ENCODE data around the gene TRAF3IP3. TPM values are rescaled to one million over a fixed set of nuclear protein-coding genes. Genes with fewer than 3 reads are reported as not detected.

Gene TRAF3IP3
- polyA plus RNA-seq, 1 donor from 2014 or later: 240 TPM

- Mint-ChIP-seq H3K4me1 (peaks cover 13 to 25% (median 20%) of the 10 kb centered on the region in 3 donors), H3K36me3 (peaks cover 2% of the 10 kb centered on the region), H3K9me3 (peaks cover 0 to 1% (median 0%) of the 10 kb centered on the region in 3 donors), H3K27me3 (no peaks in the 10 kb centered on the region), H3K4me3 (peak overlapping the region; percentile 42 to 82 (median 78)), H3K27ac (peak overlapping the region in 1 of 3 donors; percentile 83)
Observed at GRCh38 chr1:209829716-209830115, 73.9 kb downstream of the TRAF3IP3 start.

- Mint-ChIP-seq H3K4me3 (peak overlapping the region in 1 of 4 donors; percentile 82), H3K4me1 (peaks cover 13 to 25% (median 20%) of the 10 kb centered on the region in 3 donors), H3K36me3 (peaks cover 2% of the 10 kb centered on the region), H3K9me3 (peaks cover 0 to 1% (median 0%) of the 10 kb centered on the region in 3 donors), H3K27ac (no peak overlapping the region), H3K27me3 (no peaks in the 10 kb centered on the region)
Observed at GRCh38 chr1:209830722-209831121, 74.9 kb downstream of the TRAF3IP3 start.

DNA sequence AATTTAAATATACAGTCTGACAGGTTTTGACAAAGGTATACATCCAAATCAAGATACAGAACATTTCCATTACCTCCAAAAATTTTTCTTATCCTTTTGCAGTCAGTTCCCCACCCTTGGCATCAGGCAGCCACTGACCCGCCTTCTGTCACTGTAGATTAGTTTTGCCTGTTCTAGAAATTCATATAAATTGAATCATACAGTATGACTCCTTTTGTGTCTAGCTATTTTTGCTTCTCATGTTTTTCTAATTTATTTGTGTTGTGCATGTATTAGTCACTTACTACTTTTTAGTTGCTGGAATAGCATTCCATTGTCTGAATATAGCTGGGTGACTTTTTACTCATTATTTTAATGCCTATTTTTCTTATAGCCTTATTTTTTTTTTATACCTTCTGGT, 75.8 kb downstream of the TRAF3IP3 start:
- no peak overlapping the region for H3K4me3 Mint-ChIP-seq
- no peaks in the 10 kb centered on the region for H3K27me3 Mint-ChIP-seq
- peaks cover 13 to 27% (median 20%) of the 10 kb centered on the region in 3 donors for H3K4me1 Mint-ChIP-seq
- no peak overlapping the region for H3K27ac Mint-ChIP-seq
- peaks cover 2% of the 10 kb centered on the region for H3K36me3 Mint-ChIP-seq
- H3K9me3 Mint-ChIP-seq: peaks cover 0 to 1% (median 0%) of the 10 kb centered on the region in 3 donors

Other genes with a start within 250 kb of the TRAF3IP3 start
- not detected for gene CAMK1G, start 172.3 kb upstream of the TRAF3IP3 start, polyA plus RNA-seq
- not detected for gene LAMB3, start 103.6 kb upstream of the TRAF3IP3 start, polyA plus RNA-seq
- 0.38 TPM for gene G0S2, start 80.6 kb upstream of the TRAF3IP3 start, polyA plus RNA-seq
- not detected for gene HSD11B1, start 51.2 kb upstream of the TRAF3IP3 start, polyA plus RNA-seq
- 0.78 TPM for gene C1orf74, start 28.5 kb downstream of the TRAF3IP3 start, polyA plus RNA-seq
- gene IRF6, start 50.1 kb downstream of the TRAF3IP3 start, polyA plus RNA-seq: 0.93 TPM
- gene UTP25, start 71.9 kb downstream of the TRAF3IP3 start, polyA plus RNA-seq: 4.4 TPM
- not detected for gene SYT14, start 182.2 kb downstream of the TRAF3IP3 start, polyA plus RNA-seq

Measured in IgD-negative memory B cell (primary cell).